DMS79 treated with DMSO at 0.1 percent for 48 hours (cell line): ENCODE data around the gene ARHGEF19.
"Not testable (repeated sequence)": the region's sequence is repeated elsewhere in the genome, so short reads cannot be mapped to it uniquely, and the experiment has no call there.

Experiments
- DNase-seq: peaks from one replicate; lab custom pipeline; 2025; lab: John Stamatoyannopoulos, UW

The ARHGEF19 gene

GRCh38 chr1:16204216-16204615, 8.2 kb downstream of the ARHGEF19 start:
- DNase-seq = no peak

- no peak for DNase-seq
Observed at GRCh38 chr1:16203550-16203949, 8.9 kb downstream of the ARHGEF19 start.

- no peak for DNase-seq
Observed at GRCh38 chr1:16202281-16203210, 9.9 kb downstream of the ARHGEF19 start.

- no peak for DNase-seq
Observed at GRCh38 chr1:16199700-16200099, 12.8 kb downstream of the ARHGEF19 start.

GRCh38 chr1:16199157-16199501, 13.3 kb downstream of the ARHGEF19 start:
- DNase-seq = no peak

- DNase-seq = no peak
Observed at GRCh38 chr1:16198444-16199156, 13.9 kb downstream of the ARHGEF19 start.

GRCh38 chr1:16196874-16197273, 15.6 kb downstream of the ARHGEF19 start:
- DNase-seq = no peak

- DNase-seq = not testable (repeated sequence)
Observed at GRCh38 chr1:16196139-16196538, 16.3 kb downstream of the ARHGEF19 start.

GRCh38 chr1:16195518-16195905, 16.9 kb downstream of the ARHGEF19 start:
- DNase-seq = no peak

- DNase-seq = peak; percentile 70
Observed at GRCh38 chr1:16191916-16192546, 20.4 kb downstream of the ARHGEF19 start.

- DNase-seq = peak; percentile 20
Observed at GRCh38 chr1:16191309-16191708, 21.1 kb downstream of the ARHGEF19 start.

- DNase-seq = peak; percentile 80
Observed at GRCh38 chr1:16189921-16190621, 22.4 kb downstream of the ARHGEF19 start.

GRCh38 chr1:16189003-16189402, 23.4 kb downstream of the ARHGEF19 start:
- no peak for DNase-seq

GRCh38 chr1:16187748-16188401, 24.6 kb downstream of the ARHGEF19 start:
- DNase-seq = peak; percentile 68

GRCh38 chr1:16186655-16187235, 25.7 kb downstream of the ARHGEF19 start:
- no peak for DNase-seq

GRCh38 chr1:16184557-16185303, 27.7 kb downstream of the ARHGEF19 start:
- DNase-seq = peak; percentile 28

- no peak for DNase-seq
Observed at GRCh38 chr1:16183765-16184556, 28.5 kb downstream of the ARHGEF19 start.

- no peak for DNase-seq
Observed at GRCh38 chr1:16183179-16183578, 29.3 kb downstream of the ARHGEF19 start.

- DNase-seq = no peak
Observed at GRCh38 chr1:16181887-16182719, 30.3 kb downstream of the ARHGEF19 start.
